Gastrocnemius medialis (tissue), 4 donors: ENCODE data around the gene ZIM2.

Experiments
- POLR2A ChIP-seq, 2 donors: fragments of 450-650 bp; IDR thresholded peaks; one replicate each; pipeline ENCODE4 v1.6.1; 2017; ENCODE audit warnings: antibody characterized with exemption in 2 of 2, mild to moderate bottlenecking in 2 of 2, moderate library complexity in 2 of 2
- TF ChIP-seq, protein P1 (sequence below), 5 experiments: fragments of 450-650 bp in 3 of 5; fragments of 200-600 bp in 2 of 5; sonication (generic) in 2 of 5; IDR thresholded peaks in 4 of 5; conservative IDR thresholded peaks in 1 of 5; 1 replicate in 4 of 5; 2 replicates in 1 of 5; pipeline ENCODE4 v1.5.1; 2016 to 2019; ENCODE audit warnings: antibody characterized with exemption in 5 of 5, mild to moderate bottlenecking in 3 of 5, moderate library complexity in 3 of 5

DNA sequence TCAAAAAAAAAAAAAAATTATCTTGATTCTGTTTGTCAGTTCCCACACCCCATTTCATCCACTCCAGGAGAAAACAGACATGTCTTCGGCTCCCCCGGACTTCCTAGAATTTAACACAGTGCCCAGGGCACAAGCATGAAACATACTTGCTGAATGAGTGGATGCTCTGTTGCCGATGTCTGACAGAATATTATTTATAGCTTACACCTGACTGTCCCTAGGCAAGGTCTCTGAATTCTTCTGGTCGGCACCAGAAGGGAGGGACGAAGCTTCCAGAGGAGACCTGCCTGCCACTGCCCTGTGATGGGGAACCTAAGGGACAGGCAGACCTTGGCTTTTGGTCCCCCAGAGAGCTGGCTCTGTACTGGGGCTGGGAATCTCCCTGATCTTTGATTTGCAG, 43.9 kb upstream of the ZIM2 start:
- TF ChIP-seq, protein P1, sequence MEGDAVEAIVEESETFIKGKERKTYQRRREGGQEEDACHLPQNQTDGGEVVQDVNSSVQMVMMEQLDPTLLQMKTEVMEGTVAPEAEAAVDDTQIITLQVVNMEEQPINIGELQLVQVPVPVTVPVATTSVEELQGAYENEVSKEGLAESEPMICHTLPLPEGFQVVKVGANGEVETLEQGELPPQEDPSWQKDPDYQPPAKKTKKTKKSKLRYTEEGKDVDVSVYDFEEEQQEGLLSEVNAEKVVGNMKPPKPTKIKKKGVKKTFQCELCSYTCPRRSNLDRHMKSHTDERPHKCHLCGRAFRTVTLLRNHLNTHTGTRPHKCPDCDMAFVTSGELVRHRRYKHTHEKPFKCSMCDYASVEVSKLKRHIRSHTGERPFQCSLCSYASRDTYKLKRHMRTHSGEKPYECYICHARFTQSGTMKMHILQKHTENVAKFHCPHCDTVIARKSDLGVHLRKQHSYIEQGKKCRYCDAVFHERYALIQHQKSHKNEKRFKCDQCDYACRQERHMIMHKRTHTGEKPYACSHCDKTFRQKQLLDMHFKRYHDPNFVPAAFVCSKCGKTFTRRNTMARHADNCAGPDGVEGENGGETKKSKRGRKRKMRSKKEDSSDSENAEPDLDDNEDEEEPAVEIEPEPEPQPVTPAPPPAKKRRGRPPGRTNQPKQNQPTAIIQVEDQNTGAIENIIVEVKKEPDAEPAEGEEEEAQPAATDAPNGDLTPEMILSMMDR (IDR thresholded peaks at IDR 0.05 in 4 of 5, conservative IDR thresholded peaks at IDR 0.05 in 1 of 5), result no peak
- no peak for TF ChIP-seq POLR2A (IDR thresholded peaks at IDR 0.05)
